HCT116 (cell line): ENCODE results near the gene ZMYM2.

Experiments used
- CBX3 ChIP-seq: IDR thresholded peaks from 2 replicates; pipeline ENCODE4 v1.6.1; 2012; ENCODE audit warnings: low read depth
- ELF1 ChIP-seq: IDR thresholded peaks from 2 replicates; pipeline ENCODE4 v1.6.1; 2012; ENCODE audit warnings: low read depth, borderline replicate concordance
- EZH2 ChIP-seq: fragments of 200-600 bp; sonication (generic); IDR thresholded peaks from 2 replicates; pipeline ENCODE4 v1.6.1; 2017; ENCODE audit warnings: antibody characterized with exemption, mixed run types
- JUND ChIP-seq: IDR thresholded peaks from 2 replicates; pipeline ENCODE4 v1.6.1; 2012
- POLR2A ChIP-seq: IDR thresholded peaks from 2 replicates; pipeline ENCODE4 v1.7.0; 2011; ENCODE audit warnings: borderline replicate concordance; ENCODE audit not compliant: insufficient read depth, insufficient read length; ENCODE audit errors: extremely low read depth
- POLR2AphosphoS5 ChIP-seq: IDR thresholded peaks from 2 replicates; pipeline ENCODE4 v1.6.1; 2011; ENCODE audit warnings: mild to moderate bottlenecking, low read depth, low read length, moderate library complexity
- RAD21 ChIP-seq: IDR thresholded peaks from 2 replicates; pipeline ENCODE4 v1.6.1; 2012; ENCODE audit warnings: low read depth, mild to moderate bottlenecking
- REST ChIP-seq: IDR thresholded peaks from 2 replicates; pipeline ENCODE4 v1.6.1; 2012; ENCODE audit warnings: low read depth
- SIN3A ChIP-seq: IDR thresholded peaks from 2 replicates; pipeline ENCODE4 v1.6.1; 2012; ENCODE audit warnings: low read depth
- ZNF274 ChIP-seq: fragments of 200-500 bp; sonication (Bioruptor generic); IDR thresholded peaks from 2 replicates; pipeline ENCODE4 v1.6.1; 2014; ENCODE audit warnings: mild to moderate bottlenecking, low read depth, low read length, inconsistent platforms
- TF ChIP-seq, protein P1 (sequence below), 3 experiments: fragments of 200-600 bp in 1 of 3; sonication (generic) in 1 of 3; IDR thresholded peaks in 2 of 3; conservative IDR thresholded peaks in 1 of 3; 2 replicates each; pipeline ENCODE4 v1.5.1; 2012 to 2017; ENCODE audit warnings: low read depth in 2 of 3, low read length in 2 of 3, antibody characterized with exemption in 1 of 3, borderline replicate concordance in 1 of 3, control low read depth in 1 of 3, mild to moderate bottlenecking in 1 of 3, mixed read lengths in 1 of 3, mixed run types in 1 of 3, moderate library complexity in 1 of 3; ENCODE audit not compliant: insufficient read depth in 1 of 3
- TF ChIP-seq, protein P2 (sequence below): IDR thresholded peaks from 2 replicates; pipeline ENCODE4 v1.6.1; 2012

DNA sequence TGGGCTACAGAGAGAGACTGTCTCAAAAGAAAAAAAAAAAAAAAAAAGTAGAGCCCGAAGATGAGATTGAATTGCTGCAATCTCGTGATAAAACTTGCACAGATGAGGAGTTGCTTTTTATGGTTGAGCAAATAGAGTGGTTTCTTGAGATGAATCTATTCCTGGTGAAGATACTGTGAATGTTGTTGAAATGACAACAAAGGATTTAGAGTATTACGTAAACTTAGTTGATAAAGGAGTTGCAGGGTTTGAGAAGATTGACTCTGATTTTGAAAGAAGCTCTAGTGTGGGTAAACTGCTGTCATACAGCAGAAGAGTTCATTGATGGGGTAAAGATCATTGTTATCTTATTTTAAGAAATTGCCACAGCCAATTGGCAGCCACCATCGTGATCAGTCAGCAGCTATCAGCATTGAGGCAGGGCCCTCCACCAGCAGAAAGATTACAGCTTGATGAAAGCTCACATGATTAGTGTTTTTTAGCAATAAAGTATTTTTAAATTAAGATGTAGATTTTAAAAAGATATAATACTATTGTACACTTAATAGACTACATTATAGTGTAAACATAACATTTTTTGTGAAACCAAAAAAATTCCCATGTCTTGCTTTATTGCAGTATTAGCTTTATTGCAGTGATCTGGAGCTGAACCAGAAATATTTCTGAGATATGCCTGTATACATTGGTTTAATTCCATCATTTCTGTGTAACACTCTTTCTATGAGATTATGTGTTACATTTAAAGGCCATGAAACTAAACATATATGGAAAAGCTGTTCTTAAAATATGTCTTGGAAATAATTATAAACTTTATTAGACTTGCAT, 43.1 kb downstream of the ZMYM2 start:
- TF ChIP-seq POLR2A (no peak), JUND (no peak), EZH2 (no peak), ELF1 (no peak), SIN3A (no peak), CBX3 (no peak), ZNF274 (no peak), RAD21 (no peak), POLR2AphosphoS5 (no peak), REST (no peak)
- TF ChIP-seq, protein P1, sequence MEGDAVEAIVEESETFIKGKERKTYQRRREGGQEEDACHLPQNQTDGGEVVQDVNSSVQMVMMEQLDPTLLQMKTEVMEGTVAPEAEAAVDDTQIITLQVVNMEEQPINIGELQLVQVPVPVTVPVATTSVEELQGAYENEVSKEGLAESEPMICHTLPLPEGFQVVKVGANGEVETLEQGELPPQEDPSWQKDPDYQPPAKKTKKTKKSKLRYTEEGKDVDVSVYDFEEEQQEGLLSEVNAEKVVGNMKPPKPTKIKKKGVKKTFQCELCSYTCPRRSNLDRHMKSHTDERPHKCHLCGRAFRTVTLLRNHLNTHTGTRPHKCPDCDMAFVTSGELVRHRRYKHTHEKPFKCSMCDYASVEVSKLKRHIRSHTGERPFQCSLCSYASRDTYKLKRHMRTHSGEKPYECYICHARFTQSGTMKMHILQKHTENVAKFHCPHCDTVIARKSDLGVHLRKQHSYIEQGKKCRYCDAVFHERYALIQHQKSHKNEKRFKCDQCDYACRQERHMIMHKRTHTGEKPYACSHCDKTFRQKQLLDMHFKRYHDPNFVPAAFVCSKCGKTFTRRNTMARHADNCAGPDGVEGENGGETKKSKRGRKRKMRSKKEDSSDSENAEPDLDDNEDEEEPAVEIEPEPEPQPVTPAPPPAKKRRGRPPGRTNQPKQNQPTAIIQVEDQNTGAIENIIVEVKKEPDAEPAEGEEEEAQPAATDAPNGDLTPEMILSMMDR (IDR thresholded peaks at IDR 0.05 in 2 of 3, conservative IDR thresholded peaks at IDR 0.05 in 1 of 3; ENCODE audit: borderline replicate concordance in 1 of 3, insufficient read depth in 1 of 3, low read depth in 2 of 3, low read length in 2 of 3), result no peak
- TF ChIP-seq, protein P2, sequence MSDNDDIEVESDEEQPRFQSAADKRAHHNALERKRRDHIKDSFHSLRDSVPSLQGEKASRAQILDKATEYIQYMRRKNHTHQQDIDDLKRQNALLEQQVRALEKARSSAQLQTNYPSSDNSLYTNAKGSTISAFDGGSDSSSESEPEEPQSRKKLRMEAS, result no peak
